Activated gamma-delta T cell treated with anti-CD3 and anti-CD28 coated beads, Interleukin-2, amount 50 U/mL, for 16 hours (primary cell): ENCODE measurements around the gene NPY4R2.
"Not testable (repeated sequence)": the region's sequence is repeated elsewhere in the genome, so short reads cannot be mapped to it uniquely, and the experiment has no call there.

Experiments used
- DNase-seq: peaks from one replicate; pipeline ENCODE4 v3.0.0-alpha.2; 2020; ENCODE audit warnings: low read depth

Gene NPY4R2

DNA sequence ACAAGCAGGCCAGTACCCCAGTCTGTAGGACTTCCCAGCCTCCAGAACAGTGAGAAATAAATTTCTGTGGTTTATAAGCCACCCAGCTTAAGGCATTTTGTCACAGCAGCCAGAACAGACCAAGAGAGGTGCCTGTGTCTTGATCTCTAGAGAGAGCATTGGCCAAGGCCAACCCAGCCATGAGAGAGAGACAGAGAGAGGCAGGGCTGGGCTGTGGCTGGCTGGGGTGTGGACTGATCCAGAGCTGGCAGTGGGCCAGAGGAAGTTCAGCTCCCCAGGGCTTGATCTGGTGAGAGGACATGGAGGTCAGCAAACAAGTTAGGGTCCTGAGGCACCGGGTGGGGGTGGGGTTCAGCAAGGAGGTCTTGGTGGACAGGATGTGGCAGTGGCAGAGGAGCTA, 14.4 kb downstream of the NPY4R2 start:
- DNase-seq: not testable (repeated sequence)

DNA sequence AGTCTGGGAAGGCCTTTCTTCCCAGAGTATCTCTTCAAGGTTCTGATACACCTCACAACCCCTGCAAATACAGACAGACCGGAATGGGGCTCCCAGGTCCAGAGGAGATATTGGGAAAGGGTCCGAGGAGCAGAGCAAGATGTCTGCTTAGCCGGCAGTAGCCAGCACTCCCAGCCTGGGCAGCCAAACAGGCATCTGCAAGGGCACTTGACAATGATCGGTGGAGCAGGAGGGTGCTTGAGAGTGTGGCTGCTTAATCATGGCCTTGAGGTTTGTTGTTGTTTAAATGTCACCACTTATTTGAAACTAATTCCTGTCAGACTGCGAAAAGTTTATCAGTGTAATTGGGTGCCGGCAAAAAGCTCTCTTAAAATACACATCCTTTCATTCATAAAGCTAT, 15.0 kb downstream of the NPY4R2 start:
- not testable (repeated sequence) for DNase-seq

DNA sequence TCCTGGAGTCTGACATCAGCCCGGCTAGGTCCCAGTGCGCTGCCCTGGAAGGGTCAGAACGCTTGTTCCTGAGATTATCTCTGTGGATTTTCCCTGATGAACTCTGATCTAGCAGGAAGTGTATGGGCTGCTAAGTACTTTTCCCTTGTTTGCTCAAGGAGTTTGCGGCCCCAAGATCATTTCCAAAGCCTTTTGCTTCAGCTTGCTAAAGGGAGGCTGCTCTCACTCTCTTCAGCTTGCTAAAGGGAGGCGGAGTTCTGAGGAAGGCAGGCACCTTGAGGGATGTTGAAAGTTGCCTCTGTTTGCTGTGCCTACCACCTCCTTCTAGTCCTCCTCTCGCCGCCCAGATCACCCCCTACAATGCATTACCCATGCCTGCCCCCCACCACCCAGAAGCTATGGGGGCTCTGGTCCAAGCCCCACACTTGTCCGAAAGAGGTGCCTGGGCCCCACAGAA, 18.3 kb downstream of the NPY4R2 start:
- not testable (repeated sequence) for DNase-seq

DNA sequence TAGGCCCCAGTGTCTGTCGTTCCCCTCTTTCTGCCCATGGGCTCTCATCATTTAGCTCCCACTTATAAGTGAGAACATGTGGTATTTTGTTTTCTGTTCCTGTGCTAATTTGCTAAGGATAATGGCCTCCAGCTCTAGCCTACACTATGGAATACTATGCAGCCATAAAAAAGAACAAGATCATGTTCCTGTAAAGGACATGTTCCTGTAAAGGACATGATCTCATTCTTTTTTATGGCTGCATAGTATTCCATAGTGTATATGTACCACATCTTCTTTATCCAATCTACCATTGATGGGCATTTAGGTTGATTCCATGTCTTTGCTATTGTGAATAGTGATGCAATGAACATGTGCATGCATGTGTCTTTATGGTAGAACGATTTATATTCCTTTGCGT, 19.2 kb downstream of the NPY4R2 start:
- DNase-seq: not testable (repeated sequence)

GRCh38 chr10:47940821-47941220, 22.4 kb downstream of the NPY4R2 start:
- not testable (repeated sequence) for DNase-seq

GRCh38 chr10:47941379-47941778, 22.9 kb downstream of the NPY4R2 start:
- not testable (repeated sequence) for DNase-seq

GRCh38 chr10:47942351-47943019, 24.0 kb downstream of the NPY4R2 start:
- DNase-seq: not testable (repeated sequence)

- not testable (repeated sequence) for DNase-seq
These were observed 24.9 kb downstream of the NPY4R2 start for GRCh38 chr10:47943328-47943727.

- not testable (repeated sequence) for DNase-seq
These were observed 29.0 kb downstream of the NPY4R2 start for GRCh38 chr10:47947424-47947823.

DNA sequence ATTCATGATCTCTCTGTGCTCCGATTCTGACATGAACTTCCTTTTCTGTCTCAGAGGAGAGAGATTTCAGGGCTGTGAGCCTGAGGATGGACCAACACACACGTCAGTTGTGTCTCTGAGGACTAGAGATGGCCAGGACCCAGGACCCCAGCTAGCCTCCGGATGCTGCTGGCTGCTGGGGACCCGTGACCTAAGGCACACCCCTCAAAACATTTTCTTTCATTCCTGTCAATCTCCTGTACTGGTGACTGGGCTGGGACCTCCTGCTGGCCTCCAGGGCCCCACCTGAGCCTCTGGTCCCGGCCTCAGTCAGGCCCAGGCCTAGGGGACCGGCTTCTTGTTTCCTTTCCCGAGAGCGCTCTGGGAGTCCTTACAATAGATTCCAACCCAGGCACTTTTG, 38.7 kb downstream of the NPY4R2 start:
- not testable (repeated sequence) for DNase-seq

GRCh38 chr10:47959677-47960076, 41.2 kb downstream of the NPY4R2 start:
- DNase-seq: not testable (repeated sequence)

DNA sequence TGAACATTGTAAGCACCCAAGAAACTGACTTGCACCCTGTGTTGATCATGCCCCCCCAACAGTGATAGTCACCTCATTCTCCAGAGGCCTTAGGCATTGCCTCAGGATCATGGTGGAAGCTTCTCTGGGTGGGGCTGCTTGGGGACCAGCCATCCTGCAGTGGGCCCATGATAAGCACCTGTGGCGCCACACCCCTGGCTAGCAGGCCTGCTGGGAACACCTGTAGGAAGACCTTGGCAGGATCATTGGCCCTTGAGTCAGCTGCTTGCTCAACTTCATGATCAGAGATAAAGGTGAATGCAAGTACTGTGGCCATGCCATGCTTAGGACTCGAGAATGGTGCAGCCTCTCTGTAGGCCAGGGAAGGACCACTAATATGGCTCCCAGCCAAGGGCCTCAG, 42.2 kb downstream of the NPY4R2 start:
- DNase-seq: not testable (repeated sequence)

DNA sequence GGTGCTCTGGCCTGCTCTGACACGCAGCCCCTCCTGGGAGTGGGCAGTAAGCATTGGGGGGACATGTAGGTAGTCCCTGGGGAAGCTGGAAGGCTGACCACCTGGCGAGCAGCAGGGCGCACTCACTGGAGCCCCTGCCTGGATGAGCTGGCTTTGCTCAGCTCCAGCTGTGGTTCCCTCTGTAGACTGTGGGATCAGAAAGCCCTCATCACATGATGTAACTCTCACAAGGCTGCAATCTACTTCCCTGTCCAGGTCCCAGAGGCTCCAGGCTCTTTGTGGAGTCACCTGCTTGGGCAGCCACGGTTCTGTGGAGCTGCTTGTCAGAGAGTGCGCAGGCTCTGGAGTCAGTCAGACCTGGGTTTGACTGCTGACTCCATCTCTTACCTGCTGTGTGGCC, 44.3 kb downstream of the NPY4R2 start:
- not testable (repeated sequence) for DNase-seq

- not testable (repeated sequence) for DNase-seq
These were observed 46.0 kb downstream of the NPY4R2 start for GRCh38 chr10:47964280-47965063.

DNA sequence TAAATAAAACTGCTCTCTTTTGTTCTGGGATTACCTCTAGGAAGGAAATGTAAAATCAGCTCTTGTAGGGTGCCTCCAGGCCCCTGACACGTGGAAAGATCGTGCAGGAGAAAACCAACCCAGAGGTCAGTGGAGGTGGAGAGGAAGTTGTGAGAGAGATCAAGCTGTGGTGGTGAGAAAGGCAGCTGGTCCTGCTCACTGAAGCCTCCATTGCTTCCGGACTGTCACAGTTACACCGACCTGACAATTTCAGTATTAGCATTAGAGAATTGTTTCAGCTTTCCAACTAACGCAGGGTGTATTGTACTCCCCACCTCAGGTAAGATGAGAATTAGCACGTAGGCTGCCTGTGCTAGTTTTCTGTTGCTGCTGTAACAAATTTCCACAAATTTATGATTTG, 50.5 kb downstream of the NPY4R2 start:
- not testable (repeated sequence) for DNase-seq

DNA sequence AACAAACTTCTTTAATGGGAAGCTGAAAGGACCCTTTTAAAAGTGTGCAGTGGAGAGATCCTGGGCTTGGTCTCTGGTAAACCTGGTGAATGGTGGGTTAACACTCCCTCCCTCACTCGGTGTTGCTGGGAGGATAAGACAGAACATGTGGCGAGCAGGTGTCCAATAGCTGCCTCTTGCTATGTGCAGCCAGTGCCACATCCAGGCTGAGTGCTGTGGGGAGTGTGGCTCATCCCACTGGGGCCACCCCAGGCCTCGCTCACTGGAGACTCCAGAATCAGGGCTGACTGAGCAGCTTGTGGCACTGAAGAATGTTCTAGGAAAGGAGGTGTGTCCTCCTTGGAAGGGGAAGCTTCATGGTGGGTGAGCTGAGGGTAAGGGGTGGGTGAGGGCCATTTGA, 51.6 kb downstream of the NPY4R2 start:
- DNase-seq: not testable (repeated sequence)

DNA sequence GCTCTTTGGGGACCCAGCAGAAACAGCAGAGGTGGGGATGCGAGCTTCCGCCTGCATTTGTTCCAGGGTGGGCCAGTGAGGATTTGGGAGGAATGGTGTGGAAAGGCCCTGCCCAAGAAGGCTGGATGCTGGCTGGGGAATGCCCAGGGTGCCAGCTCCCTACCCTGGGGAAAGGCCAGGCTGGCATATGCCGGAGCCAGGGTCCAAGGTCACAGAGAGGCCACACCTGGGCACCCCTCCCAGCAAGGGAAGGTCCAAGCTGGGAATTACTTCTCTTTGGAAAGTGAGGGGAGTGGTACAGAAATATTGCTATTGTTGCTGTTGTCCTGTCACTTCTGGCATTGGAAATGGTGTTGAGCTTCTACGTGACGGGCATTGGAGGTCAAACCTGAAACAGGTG, 53.1 kb downstream of the NPY4R2 start:
- DNase-seq: not testable (repeated sequence)

GRCh38 chr10:47972077-47972476, 53.6 kb downstream of the NPY4R2 start:
- not testable (repeated sequence) for DNase-seq
